HUES48 (cell line): ENCODE measurements around the gene NHS.

ENCODE experiments used
- H3K27ac ChIP-seq: one replicate; pipeline ENCODE4 v1.7.0; 2013; ENCODE audit warnings: low read depth, low read length, inconsistent platforms
- H3K27me3 ChIP-seq: 2 replicates; pipeline ENCODE4 v1.6.1; 2013; ENCODE audit warnings: mild to moderate bottlenecking, low read length; ENCODE audit not compliant: control insufficient read depth, insufficient read depth
- H3K36me3 ChIP-seq: 2 replicates; pipeline ENCODE4 v1.6.1; 2013; ENCODE audit warnings: low read length; ENCODE audit not compliant: control insufficient read depth, insufficient read depth
- H3K4me1 ChIP-seq: 2 replicates; pipeline ENCODE4 v1.6.1; 2013; ENCODE audit warnings: mild to moderate bottlenecking, low read length; ENCODE audit not compliant: control insufficient read depth, insufficient read depth
- H3K4me3 ChIP-seq: 2 replicates; pipeline ENCODE4 v1.5.1; 2013; ENCODE audit warnings: mild to moderate bottlenecking, low read depth, low read length
- H3K9ac ChIP-seq: 2 replicates; pipeline ENCODE4 v1.6.1; 2013; ENCODE audit warnings: mild to moderate bottlenecking, low read depth, low read length, moderate library complexity
- H3K9me3 ChIP-seq: 2 replicates; pipeline ENCODE4 v1.6.1; 2013; ENCODE audit warnings: low read length; ENCODE audit not compliant: control insufficient read depth, insufficient read depth

NHS gene

GRCh38 chrX:17596061-17596460 is 221.1 kb downstream of the NHS start:
- Histone ChIP-seq H3K9me3 (no peaks in the 10 kb centered on the region), H3K4me1 (peaks cover 17% of the 10 kb centered on the region), H3K27me3 (peaks cover 22% of the 10 kb centered on the region), H3K4me3 (no peak overlapping the region), H3K36me3 (no peaks in the 10 kb centered on the region), H3K9ac (no peak overlapping the region), H3K27ac (no peak overlapping the region)

- Histone ChIP-seq H3K9ac (no peak overlapping the region), H3K36me3 (no peaks in the 10 kb centered on the region), H3K4me3 (no peak overlapping the region), H3K27me3 (peaks cover 28% of the 10 kb centered on the region), H3K27ac (no peak overlapping the region), H3K4me1 (peaks cover 21% of the 10 kb centered on the region), H3K9me3 (no peaks in the 10 kb centered on the region)
Measured at GRCh38 chrX:17596546-17597205, 221.7 kb downstream of the NHS start.

GRCh38 chrX:17597327-17597726 is 222.3 kb downstream of the NHS start:
- H3K9me3 ChIP-seq: no peaks in the 10 kb centered on the region
- H3K4me1 ChIP-seq: peaks cover 27% of the 10 kb centered on the region
- peaks cover 28% of the 10 kb centered on the region for H3K27me3 ChIP-seq
- H3K4me3 ChIP-seq: no peak overlapping the region
- H3K27ac ChIP-seq: no peak overlapping the region
- no peak overlapping the region for H3K9ac ChIP-seq
- H3K36me3 ChIP-seq: no peaks in the 10 kb centered on the region

GRCh38 chrX:17597836-17598439 is 222.9 kb downstream of the NHS start:
- no peak overlapping the region for H3K9ac ChIP-seq
- no peak overlapping the region for H3K27ac ChIP-seq
- H3K9me3 ChIP-seq: no peaks in the 10 kb centered on the region
- peaks cover 30% of the 10 kb centered on the region for H3K4me1 ChIP-seq
- H3K4me3 ChIP-seq: no peak overlapping the region
- peaks cover 28% of the 10 kb centered on the region for H3K27me3 ChIP-seq
- H3K36me3 ChIP-seq: no peaks in the 10 kb centered on the region

- peaks cover 3% of the 10 kb centered on the region; the same call in 1 of the 2 replicates for H3K9me3 ChIP-seq
- H3K4me1 ChIP-seq: peaks cover 30% of the 10 kb centered on the region
- peaks cover 24% of the 10 kb centered on the region for H3K27me3 ChIP-seq
- peak overlapping the region; percentile 68 for H3K27ac ChIP-seq
- H3K4me3 ChIP-seq: 0 out of 2 replicates have a peak overlapping the region, but pooled peaks have one; percentile 0
- no peak overlapping the region for H3K9ac ChIP-seq
- no peaks in the 10 kb centered on the region for H3K36me3 ChIP-seq
Measured at GRCh38 chrX:17601441-17602200, 226.6 kb downstream of the NHS start.

GRCh38 chrX:17602245-17602644 is 227.2 kb downstream of the NHS start:
- H3K9ac ChIP-seq: no peak overlapping the region
- H3K27me3 ChIP-seq: peaks cover 28% of the 10 kb centered on the region
- peaks cover 3% of the 10 kb centered on the region; the same call in 1 of the 2 replicates for H3K9me3 ChIP-seq
- H3K4me3 ChIP-seq: no peak overlapping the region
- no peaks in the 10 kb centered on the region for H3K36me3 ChIP-seq
- peak overlapping the region; percentile 68 for H3K27ac ChIP-seq
- peaks cover 30% of the 10 kb centered on the region for H3K4me1 ChIP-seq

- Histone ChIP-seq H3K36me3 (no peaks in the 10 kb centered on the region), H3K27ac (no peak overlapping the region), H3K4me3 (no peak overlapping the region), H3K9ac (no peak overlapping the region), H3K9me3 (peaks cover 3% of the 10 kb centered on the region; the same call in 1 of the 2 replicates), H3K4me1 (peaks cover 30% of the 10 kb centered on the region), H3K27me3 (peaks cover 29% of the 10 kb centered on the region)
Measured at GRCh38 chrX:17603196-17603595, 228.2 kb downstream of the NHS start.

GRCh38 chrX:17605676-17606075 is 230.7 kb downstream of the NHS start:
- Histone ChIP-seq H3K27ac (no peak overlapping the region), H3K36me3 (no peaks in the 10 kb centered on the region), H3K27me3 (peaks cover 14% of the 10 kb centered on the region), H3K9ac (no peak overlapping the region), H3K4me3 (no peak overlapping the region), H3K4me1 (peaks cover 19% of the 10 kb centered on the region), H3K9me3 (peaks cover 3% of the 10 kb centered on the region; the same call in 1 of the 2 replicates)

GRCh38 chrX:17606231-17606630 is 231.2 kb downstream of the NHS start:
- Histone ChIP-seq H3K4me1 (peaks cover 14% of the 10 kb centered on the region), H3K4me3 (no peak overlapping the region)

GRCh38 chrX:17608888-17609287 is 233.9 kb downstream of the NHS start:
- no peaks in the 10 kb centered on the region for H3K9me3 ChIP-seq
- H3K27me3 ChIP-seq: peaks cover 8% of the 10 kb centered on the region
- H3K9ac ChIP-seq: no peak overlapping the region
- peaks cover 2% of the 10 kb centered on the region for H3K4me1 ChIP-seq
- H3K4me3 ChIP-seq: no peak overlapping the region
- H3K36me3 ChIP-seq: no peaks in the 10 kb centered on the region
- no peak overlapping the region for H3K27ac ChIP-seq

More at GRCh38 chrX:17606231-17606630, 231.2 kb downstream of the NHS start:
- Histone ChIP-seq H3K9me3 (peaks cover 3% of the 10 kb centered on the region; the same call in 1 of the 2 replicates), H3K27me3 (peaks cover 10% of the 10 kb centered on the region), H3K27ac (no peak overlapping the region), H3K9ac (no peak overlapping the region), H3K36me3 (no peaks in the 10 kb centered on the region)

GRCh38 chrX:17610788-17611187 is 235.8 kb downstream of the NHS start:
- Histone ChIP-seq H3K9ac (no peak overlapping the region), H3K36me3 (no peaks in the 10 kb centered on the region), H3K9me3 (no peaks in the 10 kb centered on the region), H3K4me1 (peaks cover 9% of the 10 kb centered on the region), H3K4me3 (no peak overlapping the region), H3K27me3 (peaks cover 8% of the 10 kb centered on the region; the same call in 1 of the 2 replicates), H3K27ac (no peak overlapping the region)
